GM19395 (cell line): Measurements from ENCODE around the gene METTL22.

ENCODE experiments used
- ATAC-seq: cut with Tn5 transposase; IDR thresholded peaks from one replicate; pipeline ENCODE4 v1.9.1; 2021; ENCODE audit warnings: mild to moderate bottlenecking, moderate library complexity; ENCODE audit not compliant: unreplicated experiment

METTL22 gene, protein sequence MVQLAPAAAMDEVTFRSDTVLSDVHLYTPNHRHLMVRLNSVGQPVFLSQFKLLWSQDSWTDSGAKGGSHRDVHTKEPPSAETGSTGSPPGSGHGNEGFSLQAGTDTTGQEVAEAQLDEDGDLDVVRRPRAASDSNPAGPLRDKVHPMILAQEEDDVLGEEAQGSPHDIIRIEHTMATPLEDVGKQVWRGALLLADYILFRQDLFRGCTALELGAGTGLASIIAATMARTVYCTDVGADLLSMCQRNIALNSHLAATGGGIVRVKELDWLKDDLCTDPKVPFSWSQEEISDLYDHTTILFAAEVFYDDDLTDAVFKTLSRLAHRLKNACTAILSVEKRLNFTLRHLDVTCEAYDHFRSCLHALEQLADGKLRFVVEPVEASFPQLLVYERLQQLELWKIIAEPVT

DNA sequence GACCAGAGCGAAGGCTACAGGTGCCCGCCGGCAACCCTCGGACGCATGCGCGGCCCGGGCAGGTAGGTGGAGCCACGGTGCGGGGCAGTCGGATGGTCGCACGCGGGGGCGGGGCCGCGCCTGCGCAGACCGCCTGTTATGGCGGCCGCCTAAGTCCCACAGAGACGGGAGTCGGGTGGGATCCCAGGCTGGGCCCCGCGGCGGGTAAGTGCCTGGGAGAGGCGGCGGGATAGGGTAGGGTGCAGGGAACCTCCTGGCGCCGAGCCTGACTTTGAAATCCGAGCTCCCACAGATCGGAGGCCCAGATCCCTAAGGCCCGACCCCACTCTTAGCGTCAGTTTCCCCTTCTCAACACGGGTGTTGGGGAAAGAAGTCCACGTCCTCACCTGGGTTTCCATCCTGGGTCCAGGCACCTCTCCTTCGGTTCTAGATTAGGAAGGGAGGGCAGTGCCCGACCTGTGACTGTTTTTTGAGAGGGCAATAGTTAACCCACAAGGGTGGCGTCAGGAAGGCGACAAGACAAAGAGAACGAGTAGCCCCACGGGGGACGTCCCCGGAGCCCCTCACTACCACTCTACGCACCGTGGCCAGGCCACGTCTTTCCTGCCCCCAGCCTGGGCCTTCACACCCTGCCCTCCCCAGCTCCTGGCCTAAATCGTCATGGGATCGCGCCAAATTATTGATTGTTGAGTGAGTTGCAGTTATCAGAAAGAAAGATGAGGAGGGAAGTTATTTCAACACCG is at the start of gene METTL22:
Gene METTL22, plus strand, starts transcription at position 127 of the 743 bp plus-strand sequence. CDS start 3,968 bp downstream, outside the sequence.
- ATAC-seq = peak; percentile 91

DNA sequence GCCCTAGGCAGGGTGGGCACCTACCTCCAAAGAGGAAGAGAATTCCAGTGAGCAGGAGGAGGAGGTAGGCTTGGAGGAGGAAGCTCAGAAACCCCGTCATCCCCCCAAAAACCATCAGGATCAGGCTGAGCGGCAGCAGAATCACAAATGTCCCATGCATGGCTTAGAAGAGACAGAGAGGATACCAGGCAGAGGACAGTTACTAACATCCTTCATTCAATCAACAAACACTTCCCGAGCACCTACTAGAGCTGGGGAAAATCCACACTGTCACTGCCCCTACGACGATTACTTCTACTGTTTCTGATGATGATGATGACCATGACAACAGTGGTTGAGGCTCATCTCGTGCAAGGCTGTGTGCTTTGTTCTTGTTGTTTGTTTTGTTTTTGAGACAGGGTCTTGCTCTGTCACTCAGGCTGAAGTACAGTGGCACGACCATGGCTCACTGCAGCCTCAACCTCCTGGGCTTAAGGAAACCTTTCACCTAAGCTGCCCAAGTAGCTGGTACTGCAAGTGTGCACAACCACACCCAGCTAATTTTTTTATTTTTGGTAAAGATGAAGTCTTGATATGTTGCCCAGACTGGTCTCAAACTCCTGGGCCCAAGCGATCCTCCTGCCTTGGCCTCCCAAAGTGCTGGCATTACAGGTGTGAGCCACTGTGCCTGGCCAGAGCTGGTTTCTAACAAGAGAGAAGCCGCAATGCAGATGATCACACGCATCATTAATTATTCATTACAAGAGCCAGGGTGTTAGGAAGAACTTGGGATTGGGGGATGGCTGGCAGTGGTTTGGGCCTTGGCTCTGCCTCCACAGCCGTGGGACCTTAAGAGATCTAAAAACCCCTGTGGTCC is 49.2 kb upstream of the METTL22 start:
- no peak for ATAC-seq

DNA sequence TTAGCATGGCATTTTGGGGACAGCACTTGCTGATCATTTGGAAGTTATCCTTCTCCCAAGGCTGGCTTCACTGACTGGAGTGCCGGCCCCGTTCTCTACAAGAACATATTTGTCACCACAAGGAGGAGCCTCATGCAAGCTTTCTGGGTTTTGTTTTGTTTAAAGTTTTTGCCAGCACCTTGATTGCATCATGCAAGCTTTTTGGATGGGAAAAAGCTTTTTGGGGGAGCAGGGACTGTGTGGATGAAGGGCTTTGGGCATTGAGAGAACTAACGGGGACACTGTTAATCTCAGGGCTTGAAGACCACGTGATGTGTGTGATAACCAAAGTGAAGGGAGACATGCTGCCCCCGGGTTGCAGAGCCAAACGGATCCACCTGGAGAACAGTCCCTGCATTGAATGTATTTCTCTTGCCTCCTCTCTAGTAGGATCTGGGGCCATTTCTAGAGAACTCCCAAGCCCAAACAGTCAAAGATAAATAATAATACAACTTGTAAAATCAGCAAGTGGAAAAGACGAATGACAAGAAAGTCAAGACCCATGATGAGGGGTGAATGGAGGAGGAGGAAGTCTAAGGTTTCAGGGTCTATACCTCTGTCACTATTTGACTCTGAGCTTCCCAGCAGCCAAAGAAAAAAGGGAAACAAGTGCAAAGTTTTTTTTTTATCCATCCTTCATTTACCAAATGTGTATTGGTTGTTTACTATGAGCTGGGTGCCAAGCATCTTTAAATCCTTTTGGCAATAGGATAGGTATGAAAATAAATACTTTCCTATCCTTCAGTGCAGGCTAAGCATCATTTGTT is 48.4 kb upstream of the METTL22 start:
- ATAC-seq = no peak

DNA sequence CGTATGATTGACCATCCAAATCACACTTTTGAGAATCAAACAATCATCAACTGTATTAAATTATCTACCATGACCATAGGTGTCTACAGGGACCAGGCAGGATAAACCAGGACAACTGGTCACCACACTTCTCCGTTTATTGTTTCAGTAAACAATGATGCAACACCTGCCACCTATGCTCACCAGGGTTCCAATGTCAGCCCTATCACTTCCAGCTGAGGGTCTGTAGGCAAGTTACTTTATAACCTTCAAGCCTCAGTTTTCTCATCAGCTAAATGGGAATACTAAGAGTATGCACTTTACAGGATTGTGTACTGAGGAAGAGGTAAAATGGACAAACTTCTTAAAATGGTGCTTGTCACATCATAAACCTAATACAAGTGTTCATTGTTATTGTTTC is 46.1 kb upstream of the METTL22 start:
- no peak for ATAC-seq

DNA sequence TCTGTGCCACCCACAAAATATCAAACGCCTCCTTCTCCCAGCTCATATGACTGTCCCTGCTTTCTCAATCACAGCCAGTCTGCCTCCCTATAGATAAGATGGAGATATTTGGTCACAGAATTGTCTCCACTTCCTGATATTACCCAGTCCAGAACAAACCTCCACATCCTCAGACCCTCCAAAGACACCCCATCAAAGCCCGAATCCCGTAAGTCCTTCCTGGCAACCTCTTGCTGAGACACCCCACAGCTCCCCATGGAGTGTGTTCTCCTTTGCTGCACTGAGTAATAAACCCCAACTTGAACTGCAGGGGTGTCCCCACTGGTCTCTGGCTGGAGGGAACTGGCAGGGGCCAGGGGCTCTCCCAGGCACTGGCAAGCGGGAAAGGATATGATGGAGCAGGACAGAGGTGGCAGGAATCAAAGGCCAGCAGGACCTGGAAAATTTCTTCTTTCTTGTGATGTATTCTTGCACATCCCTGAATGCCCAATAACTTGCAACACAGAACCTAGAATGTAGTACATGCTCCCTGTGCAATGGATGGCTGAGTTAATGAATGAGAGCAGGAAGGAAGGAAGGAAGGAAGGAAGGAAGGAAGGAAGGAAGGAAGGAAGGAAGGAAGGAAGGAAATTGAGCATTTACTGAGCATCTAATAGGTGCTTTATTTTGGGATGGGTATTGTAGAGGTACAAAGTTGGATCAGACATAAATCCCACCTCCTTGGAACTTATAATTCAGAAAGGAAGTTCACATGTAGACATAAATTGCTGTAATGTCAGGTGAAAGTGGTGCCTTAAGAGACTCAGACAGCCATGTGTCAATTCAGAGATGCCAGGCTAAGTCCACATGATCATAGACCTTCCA is 45.1 kb upstream of the METTL22 start:
- no peak for ATAC-seq

DNA sequence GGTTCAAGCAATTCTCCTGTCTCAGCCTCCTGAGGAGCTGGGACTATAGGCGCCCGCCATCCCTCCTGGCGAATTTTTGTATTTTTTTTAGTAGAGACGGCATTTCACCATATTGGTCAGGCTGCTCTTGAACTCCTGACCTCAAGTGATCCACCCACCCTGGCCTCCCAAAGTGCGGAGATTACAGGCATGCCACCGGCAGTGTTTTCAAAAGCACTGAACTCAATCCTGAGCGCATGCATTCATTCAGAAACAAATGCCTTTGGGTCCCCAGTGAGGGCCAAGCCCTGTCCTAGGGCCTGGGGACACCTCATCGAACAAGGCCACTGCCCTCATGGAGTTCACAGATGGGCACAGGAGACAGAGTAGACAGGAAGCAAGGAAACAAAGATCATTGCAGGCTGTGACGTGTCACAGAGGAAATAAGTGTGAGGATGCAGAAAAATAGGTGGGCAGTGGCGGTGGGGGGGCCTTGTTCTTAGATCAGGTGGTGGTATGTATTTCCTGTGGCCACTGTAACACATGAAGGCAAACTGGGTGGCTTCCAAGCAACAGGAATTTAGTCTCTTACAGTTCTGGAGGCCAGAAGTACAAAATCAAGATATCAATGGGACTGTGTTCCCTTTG is 43.7 kb upstream of the METTL22 start:
- ATAC-seq = no peak

DNA sequence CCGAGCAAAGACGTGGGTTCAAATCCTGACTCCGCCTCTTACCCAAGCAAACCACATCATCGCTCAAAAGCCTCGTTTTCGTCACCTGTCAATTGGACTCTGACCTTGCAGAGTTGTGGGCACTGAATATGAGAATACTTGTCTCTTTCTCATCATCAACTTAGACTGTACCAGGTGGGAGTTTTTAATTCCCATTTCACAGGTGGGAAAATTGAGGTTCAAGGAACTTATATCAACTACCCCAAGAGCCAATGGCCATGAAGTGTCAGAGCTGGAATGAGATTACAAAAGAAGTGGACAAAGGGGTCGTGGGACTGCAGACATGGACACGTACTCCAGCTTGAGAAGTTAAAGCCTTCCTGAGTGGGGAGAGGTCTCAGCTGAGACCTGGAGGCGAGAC is 41.9 kb upstream of the METTL22 start:
- no peak for ATAC-seq

DNA sequence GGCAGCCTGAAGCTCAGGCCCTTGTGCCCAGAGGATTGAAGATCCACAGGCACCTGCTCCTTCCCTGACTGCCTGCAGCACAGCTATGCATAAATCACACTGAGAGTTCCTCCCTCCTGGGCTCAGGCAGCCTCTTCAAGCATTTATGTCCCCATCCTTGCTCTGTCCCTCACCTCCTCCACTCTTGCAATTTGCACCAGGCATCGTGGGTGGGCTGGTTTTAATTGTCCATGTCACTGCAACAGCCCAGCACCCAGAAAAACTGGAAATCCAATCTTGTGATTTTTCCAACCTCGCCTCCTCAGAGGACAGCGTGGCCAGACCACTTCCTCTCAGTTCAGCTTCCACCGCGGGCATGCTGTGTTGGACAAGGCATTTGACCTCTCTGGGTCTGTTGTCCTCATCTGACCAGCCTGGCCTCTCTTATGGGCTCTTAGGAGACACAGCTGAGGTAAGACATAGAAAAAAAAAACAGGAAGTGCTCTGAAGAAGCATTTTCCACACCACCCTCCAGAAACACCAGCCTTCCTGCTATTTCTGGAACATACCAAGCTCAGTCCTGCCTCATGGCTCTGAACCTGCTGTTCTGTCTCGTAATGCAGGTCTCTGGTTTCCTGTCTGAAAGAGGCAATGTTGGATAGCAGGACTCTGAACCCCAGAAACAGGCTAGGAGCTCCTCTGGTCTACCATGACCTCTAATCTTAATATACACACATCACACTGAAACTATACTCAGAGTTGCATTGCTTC is 39.5 kb upstream of the METTL22 start:
- ATAC-seq = no peak

DNA sequence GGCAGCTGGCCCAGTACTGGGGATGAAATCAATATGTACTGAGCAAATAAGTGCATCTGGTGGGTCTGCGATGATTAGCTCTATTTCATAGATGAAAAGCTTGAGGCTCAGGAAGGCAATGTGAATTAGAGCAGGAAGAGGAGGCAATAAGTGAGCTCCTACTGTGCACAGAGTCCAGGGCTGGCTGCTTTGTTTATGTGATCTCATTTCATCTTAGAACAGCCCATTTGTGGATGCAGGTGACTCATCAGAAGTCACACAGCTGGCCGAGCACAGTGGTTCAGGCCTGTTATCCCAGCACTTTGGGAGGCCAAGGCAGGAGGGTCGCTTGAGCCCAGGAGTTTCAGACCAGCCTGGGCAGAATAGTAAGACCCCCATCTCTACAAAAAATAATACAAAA is 38.3 kb upstream of the METTL22 start:
- no peak for ATAC-seq

DNA sequence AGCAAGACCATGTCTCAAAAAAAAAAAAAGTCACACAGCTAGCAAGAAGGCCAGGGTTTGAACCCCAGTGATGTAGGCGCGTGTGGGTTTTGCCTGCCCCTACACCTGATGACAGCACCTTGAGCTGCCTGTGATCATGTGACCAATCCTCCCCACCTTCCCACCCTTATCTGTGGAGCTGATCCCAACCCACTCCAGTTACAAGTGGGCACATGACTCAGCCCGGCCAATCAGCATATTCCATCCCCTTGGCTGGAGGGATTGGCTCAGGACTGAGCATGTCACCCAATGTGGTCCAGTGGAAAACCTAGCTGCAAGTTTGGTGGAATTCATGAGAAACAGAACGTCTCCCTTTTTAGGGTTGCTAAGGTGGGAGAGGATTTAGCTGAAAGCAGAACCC is 37.8 kb upstream of the METTL22 start:
- no peak for ATAC-seq

DNA sequence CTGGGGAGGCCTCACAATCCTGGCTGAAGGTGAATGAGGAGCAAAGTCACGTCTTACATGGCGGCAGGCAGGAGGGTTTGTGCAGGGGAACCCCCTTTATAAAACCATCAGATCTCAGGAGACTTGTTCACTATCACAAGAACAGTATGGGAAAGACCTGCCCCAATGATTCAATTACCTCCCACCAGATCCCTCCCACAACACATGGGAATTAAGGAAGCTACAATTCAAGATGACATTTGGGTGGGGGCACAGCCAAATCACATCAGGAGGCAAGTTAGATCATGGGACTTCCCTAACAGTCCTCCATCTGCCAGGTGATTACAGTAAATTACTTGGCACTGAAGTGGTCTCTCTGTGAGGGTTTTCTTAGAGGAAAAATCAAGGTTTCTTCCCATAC is 36.5 kb upstream of the METTL22 start:
- no peak for ATAC-seq

DNA sequence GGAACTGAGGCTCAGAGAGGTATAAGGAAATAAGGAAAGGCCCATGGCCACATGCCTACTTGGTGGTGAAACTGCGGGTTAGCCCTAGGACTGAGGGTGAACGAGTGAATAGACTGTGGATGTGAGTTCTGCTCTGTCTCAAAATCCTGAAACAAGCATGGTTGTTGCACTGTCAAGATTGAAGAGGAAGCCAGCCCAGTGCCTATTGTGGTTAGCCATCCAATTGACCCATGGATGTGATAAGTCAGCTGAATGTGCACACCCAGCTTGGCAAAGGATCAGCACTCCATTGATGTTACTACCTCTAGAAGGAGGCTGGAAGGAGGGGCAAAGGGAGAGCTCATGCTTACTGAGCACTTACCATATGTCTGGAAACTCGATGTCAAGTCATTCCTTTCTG is 35.6 kb upstream of the METTL22 start:
- no peak for ATAC-seq

DNA sequence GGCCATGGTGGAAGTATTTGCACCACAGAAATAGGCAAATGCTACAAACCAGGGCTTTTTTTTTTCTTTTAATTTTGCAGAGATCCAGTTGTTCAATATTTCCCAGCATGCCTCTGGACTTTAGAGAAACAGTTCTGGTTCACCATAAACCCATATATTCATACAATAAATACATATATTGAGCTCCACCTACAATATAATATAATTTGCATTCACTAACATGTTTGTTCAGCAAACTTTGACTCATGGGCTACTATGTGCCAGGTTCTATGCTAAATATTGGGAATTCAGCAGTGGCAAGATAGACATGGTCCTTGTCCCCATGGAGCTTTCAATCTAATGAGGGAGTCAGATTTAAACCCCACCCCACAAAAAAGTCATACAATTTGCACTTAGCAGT is 34.4 kb upstream of the METTL22 start:
- ATAC-seq = no peak

DNA sequence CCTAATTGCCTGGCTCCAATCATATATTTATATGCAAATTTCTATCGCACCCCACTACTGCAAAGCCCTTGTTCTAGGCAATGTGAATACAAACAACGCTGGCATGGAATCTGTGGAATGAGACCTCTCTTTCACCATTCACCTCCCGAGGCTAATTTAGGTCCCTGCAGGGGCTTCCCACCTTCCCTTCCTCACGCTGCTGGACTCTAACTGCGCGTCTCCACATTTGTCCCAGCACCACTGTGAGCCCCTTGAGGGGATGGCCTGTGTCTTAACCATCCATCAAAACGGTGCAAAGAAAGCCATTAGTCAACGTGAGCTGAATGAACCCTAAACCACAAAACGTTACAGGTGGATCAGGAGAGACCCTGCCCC is 32.8 kb upstream of the METTL22 start:
- no peak for ATAC-seq

DNA sequence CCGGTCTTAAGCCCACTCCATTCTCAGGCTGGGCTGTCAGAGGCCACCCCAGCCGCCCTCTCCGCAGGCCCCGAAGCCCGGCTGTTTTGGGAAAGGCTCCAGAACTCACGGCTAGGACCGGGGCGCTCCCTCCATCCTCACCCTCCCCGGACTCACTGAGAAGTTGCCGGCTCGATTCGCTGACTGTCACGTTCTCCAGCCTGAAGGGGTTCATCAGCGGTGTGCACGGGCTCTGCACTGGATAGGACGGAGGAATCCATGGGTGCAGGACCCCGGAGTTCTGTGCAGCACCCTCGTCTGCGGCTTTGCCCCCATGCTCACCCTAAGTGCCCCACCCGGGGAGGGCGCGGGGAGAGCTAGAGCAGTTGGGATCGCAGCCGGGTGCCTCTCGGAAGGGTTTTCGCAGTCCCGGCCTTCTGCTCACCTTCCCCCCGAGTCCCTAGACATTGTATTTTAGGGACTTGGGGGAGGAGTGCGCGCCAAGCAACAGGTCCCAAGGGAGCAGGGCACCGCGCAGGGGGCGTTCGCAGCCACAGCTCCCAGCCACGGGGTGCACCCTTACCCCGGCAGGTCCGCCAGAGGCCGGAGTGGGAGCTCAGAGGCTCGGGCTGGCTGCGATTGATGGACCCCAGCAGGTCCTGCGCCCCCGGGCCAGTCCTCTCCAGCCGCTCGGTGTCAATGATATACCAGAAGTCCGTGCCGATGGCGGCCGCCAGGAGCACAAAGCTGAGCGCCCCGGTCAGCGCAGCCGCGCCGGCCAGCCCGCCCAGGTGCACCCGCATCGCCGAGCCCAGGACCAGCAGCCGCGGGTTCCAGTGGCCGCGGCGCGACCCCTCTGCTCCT is 32.2 kb upstream of the METTL22 start:
- no peak for ATAC-seq

DNA sequence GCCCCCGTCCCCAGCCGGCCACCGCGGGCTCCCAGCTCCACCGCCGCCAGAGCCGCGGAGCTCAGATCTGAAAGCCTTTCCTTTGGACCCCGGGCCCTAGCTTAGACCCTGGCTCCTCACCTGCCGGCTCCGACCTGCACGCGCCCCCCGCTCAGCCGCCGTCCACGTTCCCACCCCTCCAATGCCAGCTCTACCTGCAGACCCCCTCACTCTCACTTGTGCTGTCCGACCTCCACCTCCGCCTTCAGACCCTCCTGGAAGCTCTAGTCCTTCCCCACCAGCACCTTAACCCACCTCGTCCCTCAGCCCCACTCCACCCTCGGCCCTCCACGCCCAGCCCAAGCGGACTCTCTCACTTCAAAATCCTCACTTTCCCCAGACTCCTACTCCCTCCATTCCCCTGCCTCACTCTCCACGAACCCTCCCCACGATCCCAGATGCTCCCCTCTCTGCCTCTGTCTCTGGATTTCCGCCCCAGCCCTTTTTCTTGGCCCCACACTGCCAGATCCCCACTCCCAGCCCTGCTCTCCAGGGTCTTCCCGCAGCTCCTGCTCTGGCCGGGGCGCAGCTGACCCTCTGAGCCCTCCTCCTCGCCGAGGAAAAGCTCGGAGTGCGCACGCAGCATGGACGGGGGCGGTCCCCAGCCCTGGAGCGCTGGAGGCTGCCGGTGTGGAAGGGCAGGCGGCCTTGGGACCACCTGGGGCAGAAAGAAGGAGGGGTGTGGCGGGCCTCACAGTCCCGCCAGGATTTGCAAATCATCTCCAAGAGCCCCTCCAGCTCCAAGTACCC is 31.4 kb upstream of the METTL22 start, which contains the start of gene TMEM114:
Gene TMEM114, minus strand, starts transcription at position 612 of the 789 bp plus-strand sequence. CDS start 673 bp downstream, outside the sequence.
- ATAC-seq = no peak

DNA sequence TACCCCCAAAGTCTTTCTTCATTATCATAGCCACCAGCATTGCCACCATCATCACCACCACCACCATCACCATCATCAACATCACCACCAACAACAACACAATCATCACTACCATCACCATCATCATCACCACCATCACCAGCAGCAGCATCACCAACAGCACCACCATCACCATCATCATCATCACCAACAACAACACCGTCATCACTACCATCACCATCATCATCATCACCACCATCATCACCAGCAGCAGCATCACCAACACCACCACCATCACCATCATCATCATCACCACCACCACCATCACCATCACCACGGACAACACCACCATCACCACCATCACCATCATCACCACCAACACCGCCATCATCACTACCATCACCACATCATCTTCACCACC is 30.7 kb upstream of the METTL22 start:
- ATAC-seq = no peak
